ENCODE data around the gene CLN6.
"Not testable (repeated sequence)": the region's sequence is repeated elsewhere in the genome, so short reads cannot be mapped to it uniquely, and the experiment has no call there.

CLN6 gene

DNA sequence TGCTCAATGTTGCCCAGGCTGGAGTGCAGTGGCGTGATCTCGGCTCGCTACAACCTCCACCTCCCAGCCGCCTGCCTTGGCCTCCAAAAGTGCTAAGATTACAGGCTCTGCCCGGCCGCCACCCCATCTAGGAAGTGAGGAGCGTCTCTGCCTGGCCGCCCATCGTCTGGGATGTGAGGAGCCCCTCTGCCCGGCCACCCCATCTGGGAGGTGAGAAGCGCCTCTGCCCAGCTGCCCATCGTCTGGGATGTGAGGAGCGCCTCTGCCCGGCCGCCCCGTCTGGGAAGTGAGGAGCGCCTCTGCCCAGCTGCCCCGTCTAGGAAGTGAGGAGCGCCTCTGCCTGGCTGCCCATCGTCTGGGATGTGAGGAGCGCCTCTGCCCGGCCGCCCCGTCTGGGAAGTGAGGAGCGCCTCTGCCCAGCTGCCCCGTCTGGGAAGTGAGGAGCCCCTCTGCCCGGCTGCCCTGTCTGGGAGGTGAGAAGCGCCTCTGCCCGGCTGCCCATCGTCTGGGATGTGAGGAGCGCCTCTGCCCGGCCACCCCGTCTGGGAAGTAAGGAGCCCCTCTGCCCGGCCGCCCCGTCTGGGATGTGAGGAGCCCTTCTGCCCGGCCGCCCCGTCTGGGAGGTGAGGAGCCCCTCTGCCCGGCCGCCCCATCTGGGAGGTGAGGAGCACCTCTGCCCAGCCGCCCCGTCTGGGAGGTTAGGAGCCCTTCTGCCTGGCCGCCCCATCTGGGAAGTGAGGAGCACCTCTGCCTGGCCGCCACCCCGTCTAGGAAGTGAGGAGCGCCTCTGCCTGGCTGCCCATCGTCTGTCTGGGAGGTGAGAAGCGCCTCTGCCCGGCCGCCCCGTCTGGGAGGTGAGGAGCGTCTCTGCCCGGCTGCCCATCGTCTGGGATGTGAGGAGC is 7.7 kb downstream of the CLN6 start:
- DNase-seq: not testable (repeated sequence)

- no peak for DNase-seq
These were observed 8.6 kb downstream of the CLN6 start for GRCh38 chr15:68220967-68221366.

DNA sequence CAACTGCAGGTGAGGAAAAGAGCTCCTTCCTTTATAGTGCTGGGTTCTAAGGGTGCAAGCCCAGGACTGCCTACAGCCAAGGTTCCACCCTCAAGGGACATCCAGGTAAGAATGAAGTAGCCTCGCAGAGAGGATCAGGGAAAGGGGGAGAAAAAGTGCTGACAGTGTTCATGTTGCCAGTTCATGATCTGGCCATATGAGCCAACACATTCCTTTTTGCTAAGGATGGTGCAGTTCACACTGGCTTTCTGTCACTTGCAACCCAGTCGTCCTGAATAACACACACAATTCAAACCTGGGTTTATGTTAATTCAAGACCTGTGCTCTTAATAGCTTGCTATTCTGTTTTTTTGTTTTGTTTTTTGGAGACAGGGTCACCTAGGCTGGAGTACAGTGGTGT is 9.0 kb downstream of the CLN6 start:
- DNase-seq: no peak

DNA sequence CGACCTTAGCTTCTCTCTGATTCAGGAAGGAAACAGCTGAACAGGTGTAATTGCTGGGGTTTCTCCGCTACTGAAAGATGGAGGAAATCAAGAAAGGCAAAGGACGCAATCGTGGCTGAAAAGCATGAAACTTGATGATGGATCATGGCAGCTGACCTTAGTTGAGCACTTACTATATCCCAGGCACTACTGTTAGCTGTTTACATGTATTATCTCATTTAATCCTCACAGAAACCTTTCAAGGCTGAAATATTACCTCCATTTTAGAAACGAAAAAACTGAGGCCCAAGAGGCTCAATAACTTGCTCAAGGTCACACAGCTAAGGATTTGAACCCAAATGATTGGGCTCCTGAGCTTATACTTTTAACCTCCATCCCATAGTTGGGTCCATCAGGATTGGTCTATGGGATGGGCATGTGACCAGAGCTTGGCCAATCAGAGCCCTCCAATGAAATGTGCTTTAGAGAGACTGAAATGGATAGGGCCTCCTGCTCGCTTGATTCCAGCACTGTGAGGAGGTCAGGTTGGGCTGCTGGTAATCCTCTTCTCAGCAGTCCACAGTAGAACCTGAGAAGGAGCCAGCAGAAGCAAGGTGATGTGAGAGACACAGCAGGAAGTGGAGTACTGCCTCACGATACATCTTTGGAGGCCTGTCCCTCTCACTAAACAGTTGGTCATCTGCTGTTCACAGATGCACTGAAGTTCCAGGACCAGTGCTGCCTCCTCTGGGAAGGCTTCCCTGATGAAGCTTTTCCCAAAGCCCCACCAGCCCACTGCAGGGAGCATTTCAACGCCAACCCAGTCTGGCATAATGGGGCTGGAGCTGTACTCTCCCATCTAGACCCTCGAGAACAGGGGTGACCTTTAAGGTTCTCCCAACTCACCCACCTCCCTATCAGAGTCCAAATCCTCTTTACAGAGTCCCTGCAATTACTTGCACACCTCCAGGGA is 10.4 kb downstream of the CLN6 start:
- no peak for DNase-seq

DNA sequence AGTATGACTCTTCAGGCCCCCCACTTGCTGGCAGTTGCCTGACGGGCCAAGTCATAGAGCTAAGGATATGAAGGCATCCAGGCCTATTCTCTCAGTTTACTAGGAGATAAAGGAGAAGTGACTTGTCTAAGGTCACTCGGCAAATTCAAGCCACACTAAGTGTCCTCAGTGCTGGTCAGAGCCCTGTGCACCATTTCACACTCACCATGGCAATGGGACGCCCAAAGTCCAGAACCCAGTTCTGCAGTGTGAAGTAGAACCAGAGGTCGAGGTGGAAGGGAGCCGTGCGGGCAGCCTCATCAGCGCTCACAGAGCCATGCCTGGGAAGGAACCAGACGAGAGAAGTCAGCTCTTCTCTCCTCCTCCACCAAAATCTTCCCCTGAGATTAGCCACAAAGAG is 11.2 kb downstream of the CLN6 start:
- no peak for DNase-seq

GRCh38 chr15:68217341-68217740 is 12.2 kb downstream of the CLN6 start:
- no peak for DNase-seq

- DNase-seq: no peak
These were observed 14.7 kb downstream of the CLN6 start for GRCh38 chr15:68214838-68215254.

DNA sequence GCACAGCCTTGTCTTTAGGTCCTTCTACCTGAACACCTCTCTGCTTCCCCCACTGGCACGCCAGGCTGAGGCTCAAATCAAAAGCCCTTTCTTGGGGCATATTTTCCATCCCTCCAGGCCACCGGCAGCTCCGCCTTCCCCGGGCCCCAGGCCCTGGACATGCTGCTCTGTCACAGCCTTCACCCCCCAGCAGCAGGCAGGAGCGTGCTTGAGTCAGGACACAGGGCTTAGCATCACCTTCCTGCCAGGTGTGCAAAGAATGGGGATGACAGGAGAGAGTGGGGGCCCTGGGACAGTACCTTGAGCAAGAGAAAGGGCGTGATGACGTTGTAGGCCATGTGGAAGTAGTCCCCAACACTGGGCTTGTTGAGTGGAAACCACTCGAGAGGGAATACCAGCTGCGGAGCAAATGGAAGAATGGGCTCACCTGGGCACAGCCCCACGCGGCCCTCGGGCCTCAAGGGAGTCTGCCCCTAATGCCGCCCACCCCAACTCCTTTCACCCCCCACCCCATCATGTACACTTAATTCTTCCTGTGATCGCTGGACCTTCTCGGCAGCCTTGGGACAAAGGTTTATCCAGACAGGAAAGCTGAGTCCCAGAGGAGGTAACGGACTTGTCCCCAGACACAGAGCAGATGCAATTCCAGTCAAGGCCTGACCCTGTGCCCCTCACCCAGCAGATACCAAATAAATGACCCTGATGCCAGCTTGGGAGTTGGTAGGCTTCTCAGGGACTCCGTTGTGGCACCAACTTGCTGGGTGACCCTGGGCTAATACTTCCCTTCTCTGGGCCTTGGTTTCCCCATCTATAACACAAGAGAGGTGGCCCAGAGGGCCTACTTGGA is 15.3 kb downstream of the CLN6 start:
- no peak for DNase-seq

GRCh38 chr15:68213491-68213845 is 16.1 kb downstream of the CLN6 start:
- DNase-seq: not testable (repeated sequence)

DNA sequence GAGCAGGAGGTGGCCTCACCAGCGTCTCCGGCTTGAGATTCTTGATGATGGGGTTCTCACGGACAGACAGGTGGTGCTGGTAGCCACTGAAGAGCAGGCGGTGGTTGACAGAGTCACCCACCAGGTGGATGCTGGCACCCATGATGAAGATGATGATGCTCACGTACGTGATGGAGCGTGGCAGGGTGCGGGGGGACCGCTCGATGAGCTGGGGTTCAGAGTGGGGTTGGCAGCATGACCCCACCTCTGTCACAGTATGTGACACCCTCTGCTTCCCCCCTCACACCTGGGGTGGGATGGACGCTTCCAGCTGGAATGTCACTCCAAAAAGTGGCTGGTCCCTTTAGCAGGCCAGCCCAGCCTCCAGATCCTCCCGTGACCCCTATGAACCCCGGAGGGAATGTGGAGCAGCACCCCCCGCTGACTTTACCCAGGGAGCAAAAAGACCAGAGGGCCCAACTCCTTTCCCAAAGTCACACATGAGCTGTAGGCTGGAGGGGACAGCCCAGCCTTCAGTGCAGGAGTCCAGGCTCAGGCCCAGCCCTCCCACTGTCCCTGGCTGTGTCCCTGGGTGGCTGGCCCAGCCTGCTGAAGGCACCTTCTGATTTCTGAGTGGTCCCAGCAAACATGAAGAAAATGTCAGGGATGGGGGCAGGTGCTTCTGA is 17.7 kb downstream of the CLN6 start:
- DNase-seq: no peak

DNA sequence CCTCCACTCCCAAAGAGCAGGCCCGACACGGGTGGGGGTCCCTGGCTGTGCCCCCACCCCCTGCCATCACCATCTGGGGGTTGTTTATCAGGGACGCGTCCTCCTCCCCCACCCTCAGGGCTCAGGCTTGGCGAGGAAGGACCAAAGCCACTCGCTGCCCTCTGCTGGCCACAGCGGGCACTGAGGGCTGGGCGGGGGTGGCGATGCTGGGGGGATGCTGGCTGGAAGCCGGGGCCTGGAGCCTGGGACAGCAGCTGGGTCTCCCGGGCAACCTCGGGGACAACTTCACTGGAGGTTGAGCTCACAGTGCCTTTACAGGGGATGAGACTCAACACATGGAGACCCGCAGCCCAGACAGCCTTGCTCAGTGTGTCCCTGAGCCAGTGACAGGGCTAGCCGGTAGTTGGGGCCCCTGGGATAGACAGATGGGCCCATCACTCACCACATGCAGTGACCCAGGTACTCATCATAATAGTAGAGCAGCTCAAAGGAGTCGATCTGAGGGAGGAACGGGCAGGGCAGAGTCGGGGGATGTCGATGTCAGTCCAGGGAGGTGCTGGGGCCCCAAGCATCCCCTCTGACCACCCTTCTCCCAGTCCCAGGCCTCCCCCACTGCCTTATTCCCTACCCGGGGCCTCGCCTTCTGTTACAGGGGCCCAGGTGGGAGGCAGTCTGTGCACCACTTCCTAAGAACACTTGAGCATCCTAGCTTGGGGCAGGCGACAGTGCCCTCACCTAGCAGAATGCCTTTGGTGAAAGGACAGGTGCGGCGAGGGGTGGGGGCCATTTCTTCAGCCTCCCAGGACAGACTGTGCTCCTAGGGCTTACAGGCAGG is 18.5 kb downstream of the CLN6 start:
- peak; percentile 83 for DNase-seq

DNA sequence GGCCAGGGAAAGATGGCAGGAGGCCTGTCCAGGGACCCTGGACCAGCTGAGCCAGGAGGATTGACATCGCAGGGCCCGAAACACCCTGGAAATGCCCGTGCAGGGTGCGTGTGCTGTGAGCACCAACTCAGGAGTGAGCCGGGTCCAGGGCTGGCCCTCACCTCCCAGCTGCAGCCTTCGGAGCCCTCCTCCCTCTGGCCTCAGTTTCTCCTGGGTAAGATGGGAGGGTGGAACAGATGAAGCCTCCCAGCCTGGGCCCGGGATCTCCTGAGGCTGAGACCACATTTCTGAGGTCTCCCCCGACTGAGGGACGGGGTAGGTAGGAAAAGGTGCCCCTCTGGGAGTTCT is 19.1 kb downstream of the CLN6 start:
- DNase-seq: no peak

DNA sequence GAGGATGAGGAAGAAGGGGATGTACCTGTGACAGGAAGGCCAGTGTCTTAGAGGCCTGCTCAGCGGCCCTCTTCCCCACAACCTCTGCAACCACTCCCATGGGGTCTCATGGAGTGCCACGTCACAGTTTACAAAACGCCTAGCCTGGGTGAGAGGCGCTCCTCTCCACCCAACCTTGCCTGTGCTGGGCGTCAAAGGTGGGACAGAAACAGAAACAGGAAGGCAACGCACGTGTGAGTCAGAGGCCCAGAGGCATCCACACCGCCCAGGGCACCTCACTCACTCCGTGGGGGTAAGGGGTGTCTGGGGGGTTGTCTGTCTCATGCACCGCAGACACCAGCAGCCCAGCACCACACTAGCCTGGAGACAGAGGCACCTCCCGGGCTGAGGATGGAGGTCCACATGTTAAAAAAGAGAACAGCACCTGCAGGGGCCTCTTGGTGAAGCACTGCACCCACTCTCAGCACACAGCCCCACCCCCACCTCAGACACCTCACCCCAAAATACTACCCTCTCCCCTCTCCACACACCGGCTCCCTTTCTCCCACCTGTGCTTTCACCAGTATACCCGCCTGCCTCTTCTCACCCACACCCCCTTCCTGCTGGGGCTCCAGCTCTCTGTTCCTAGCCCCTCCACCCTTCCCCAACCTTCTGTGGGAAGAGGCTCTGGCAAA is 19.7 kb downstream of the CLN6 start:
- no peak for DNase-seq

DNA sequence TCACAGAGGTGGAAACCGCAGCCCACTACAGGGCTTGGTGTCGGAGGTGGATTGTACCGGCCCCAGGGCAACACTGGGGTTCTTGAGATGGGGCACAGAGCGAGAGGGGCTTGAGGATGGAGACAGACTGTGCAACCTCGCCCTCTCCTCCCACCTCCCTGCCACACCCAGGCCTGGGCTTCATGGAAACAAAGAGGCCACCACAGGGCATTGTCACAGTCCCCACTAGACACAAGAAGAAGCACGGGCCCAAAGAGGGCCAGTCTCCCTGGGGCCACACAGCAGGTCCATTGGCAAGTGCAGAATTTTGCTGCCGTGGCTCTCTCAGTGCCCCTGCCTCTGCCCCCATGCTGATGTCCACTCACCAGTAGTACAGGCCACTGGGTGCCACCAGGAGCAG is 20.3 kb downstream of the CLN6 start:
- no peak for DNase-seq

GRCh38 chr15:68208636-68209240 is 20.8 kb downstream of the CLN6 start:
- no peak for DNase-seq

DNA sequence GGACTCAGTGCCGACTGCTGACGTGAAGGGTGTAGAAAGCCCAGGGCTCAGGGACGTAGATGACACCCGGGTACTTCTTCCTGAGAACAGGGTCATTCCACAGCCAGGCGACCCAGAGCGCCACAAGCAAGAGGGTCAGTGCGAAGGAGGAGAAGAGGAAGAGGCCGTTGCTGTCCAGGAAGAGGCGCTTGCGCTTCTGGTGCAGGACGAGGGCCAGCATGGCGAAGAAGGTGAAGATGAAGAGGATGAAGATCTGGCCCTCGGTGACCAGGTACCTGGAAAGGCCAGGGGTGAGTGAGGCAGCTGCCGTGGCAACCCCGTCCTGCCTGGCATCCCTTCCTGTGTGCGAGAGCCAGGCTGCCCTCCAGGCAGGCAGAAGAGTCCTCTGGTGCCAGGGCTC is 21.4 kb downstream of the CLN6 start:
- DNase-seq: no peak

- DNase-seq: no peak
These were observed 22.2 kb downstream of the CLN6 start for GRCh38 chr15:68207176-68207935.

DNA sequence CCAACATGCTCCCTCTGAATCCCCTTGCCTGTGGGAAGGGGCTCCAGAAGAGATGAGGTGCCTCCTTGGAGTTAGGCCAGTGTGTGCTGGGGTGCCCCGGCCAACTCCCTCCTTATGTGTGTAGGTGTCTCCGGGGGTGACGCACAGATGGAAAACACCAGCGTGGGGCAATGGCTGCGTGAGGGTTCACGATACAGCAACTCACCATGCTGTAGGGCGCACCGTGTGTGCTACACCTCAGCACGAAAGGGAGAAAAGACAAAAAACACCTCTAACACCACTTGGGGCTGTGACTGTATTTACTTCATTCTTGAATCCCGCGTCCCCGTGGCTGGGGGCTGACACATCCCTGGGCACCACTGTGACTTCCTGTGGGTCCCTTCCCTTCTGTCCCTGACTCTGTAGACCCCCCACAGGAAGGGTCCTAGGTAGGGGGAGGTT is 22.8 kb downstream of the CLN6 start:
- DNase-seq: no peak

- peak; percentile 68 for DNase-seq
These were observed 23.5 kb downstream of the CLN6 start for GRCh38 chr15:68205954-68206539.
